Cardiac muscle cell (in vitro differentiated cells and primary cell): Measurements from ENCODE around the gene INTS2. TPM values are rescaled to one million over a fixed set of nuclear protein-coding genes. Genes with fewer than 3 reads are reported as not detected.
"Not testable (repeated sequence)": the region's sequence is repeated elsewhere in the genome, so short reads cannot be mapped to it uniquely, and the experiment has no call there.

ENCODE experiments used
- DNase-seq, 2 donors: peaks; one replicate each; pipeline versions ENCODE4 v3.0.0 to v3.0.0-alpha.2; 2010 to 2017; ENCODE audit warnings: low read depth in 1 of 2, low spot score in 1 of 2
- H3K27ac ChIP-seq: fragments of 200-600 bp; sonication (generic); 2 replicates; pipeline ENCODE4 v1.5.1; 2016
- H3K27me3 ChIP-seq: fragments of 200-600 bp; sonication (generic); 2 replicates; pipeline ENCODE4 v1.6.0; 2016; ENCODE audit warnings: control low read depth
- H3K36me3 ChIP-seq: fragments of 200-600 bp; sonication (generic); 2 replicates; pipeline ENCODE4 v1.5.1; 2016; ENCODE audit warnings: control low read depth
- H3K4me1 ChIP-seq: fragments of 200-600 bp; sonication (generic); 2 replicates; pipeline ENCODE4 v1.8.1; 2017; ENCODE audit warnings: low read depth, mild to moderate bottlenecking, mixed run types
- H3K4me3 ChIP-seq: fragments of 200-600 bp; sonication (generic); 2 replicates; pipeline ENCODE4 v1.5.1; 2016; ENCODE audit warnings: mild to moderate bottlenecking
- H3K9me3 ChIP-seq: fragments of 200-600 bp; sonication (generic); 2 replicates; pipeline ENCODE4 v1.5.1; 2017; ENCODE audit warnings: low read depth, mild to moderate bottlenecking, control low read depth
- polyA plus RNA-seq: library from polyadenylated mRNA; unstranded; fragments of >200 nt; fragmentation: Nextera tagmentation; extraction: Ambion mirVana; gene quantifications from 2 replicates; pipeline ENCODE4 v1.2.1, GENCODE V29; 2016
- total RNA-seq: library from RNA; depleted of rRNA; stranded (reverse); fragments of >200 nt; gene quantifications from 2 replicates; pipeline ENCODE4 v1.2.3, GENCODE V29; 2016
- TF ChIP-seq, protein P1 (sequence below): IDR thresholded peaks from 2 replicates; pipeline ENCODE4 v1.5.1; 2012; ENCODE audit warnings: low read depth, mild to moderate bottlenecking, low read length

The INTS2 gene
- total and polyA plus RNA-seq, 2 experiments from 2014 or later = 4.2 to 12.9 TPM

DNA sequence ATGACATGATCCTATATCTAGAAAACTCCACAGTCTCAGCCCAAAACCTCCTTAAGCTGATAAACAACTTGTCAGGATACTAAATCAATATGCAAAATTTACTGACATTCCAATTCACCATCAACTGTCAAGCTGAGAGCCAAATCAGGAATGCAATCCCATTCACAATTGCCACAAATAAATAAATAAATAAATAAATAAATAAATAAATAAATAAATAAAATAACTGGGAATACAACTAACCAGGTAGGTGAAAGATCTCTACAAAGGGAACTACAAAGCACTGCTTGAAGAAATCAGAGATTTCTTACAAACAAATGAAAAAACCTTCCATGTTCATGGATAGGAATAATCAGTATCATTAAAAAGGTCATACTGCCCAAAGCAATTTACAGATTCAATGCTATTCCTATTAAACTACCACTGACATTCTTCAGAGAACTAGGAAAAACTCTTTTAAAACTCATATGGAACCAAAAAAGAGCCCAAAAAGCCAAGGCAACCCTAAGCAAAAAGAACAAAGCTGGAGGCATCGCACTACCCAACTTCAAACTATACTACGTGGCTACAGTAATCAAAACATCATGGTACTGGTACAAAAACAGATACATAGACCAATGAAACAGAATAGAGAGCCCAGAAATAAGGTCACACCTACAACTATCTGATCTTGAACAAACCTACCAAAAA lies 102.2 kb downstream of the INTS2 start:
- H3K27me3 ChIP-seq = no peaks in the 10 kb centered on the region
- H3K36me3 ChIP-seq = no peaks in the 10 kb centered on the region
- no peaks in the 10 kb centered on the region for H3K4me1 ChIP-seq
- H3K27ac ChIP-seq = no peak overlapping the region
- TF ChIP-seq, protein P1, sequence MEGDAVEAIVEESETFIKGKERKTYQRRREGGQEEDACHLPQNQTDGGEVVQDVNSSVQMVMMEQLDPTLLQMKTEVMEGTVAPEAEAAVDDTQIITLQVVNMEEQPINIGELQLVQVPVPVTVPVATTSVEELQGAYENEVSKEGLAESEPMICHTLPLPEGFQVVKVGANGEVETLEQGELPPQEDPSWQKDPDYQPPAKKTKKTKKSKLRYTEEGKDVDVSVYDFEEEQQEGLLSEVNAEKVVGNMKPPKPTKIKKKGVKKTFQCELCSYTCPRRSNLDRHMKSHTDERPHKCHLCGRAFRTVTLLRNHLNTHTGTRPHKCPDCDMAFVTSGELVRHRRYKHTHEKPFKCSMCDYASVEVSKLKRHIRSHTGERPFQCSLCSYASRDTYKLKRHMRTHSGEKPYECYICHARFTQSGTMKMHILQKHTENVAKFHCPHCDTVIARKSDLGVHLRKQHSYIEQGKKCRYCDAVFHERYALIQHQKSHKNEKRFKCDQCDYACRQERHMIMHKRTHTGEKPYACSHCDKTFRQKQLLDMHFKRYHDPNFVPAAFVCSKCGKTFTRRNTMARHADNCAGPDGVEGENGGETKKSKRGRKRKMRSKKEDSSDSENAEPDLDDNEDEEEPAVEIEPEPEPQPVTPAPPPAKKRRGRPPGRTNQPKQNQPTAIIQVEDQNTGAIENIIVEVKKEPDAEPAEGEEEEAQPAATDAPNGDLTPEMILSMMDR = no peak
- DNase-seq = no peak
- no peak overlapping the region for H3K4me3 ChIP-seq
- no peaks in the 10 kb centered on the region for H3K9me3 ChIP-seq

DNA sequence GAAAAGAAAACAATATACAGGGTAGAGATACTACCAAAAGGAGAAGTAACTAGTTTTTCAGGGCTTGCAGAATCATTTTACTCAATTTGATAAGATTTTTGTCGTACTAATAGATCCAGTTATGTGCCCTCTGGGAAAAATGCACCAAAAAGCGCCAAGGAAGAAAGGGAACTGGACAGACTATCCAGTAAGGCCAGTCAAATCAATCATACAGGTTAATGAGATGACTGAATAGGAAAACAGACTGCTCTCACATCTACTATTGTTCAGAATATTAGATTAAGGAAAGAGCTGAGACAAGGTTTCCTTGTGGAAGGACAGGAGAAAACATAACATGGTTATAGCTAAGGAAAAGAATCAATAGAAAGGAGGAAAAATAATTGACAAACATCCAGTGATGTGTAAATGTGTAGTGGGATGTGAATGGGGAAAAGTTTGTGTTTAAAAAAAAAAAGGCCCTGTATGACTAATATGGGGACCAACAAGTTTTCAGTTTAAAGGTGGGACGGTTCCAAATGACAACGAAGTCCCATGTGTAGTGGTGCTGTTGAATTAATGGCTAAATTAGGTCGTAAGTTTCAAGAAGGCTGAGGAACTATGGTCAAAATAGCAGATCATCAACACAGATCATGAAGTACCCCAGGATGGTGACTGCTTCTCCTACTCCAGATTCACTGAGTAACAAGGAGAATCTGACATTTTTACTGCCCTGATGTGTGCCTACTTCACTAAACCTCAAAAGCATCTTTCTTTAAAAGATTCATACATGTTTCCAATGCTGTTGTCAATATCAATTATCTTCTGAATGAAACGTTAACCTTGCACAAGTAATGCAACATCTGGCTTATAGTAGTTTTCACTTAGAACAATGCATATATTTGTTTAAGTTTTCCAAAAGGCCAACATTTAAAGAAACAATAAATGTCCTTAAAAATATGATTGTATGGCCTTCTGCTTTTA lies 105.2 kb downstream of the INTS2 start:
- TF ChIP-seq, protein P1 = no peak
- Histone ChIP-seq H3K27ac (no peak overlapping the region), H3K27me3 (no peaks in the 10 kb centered on the region), H3K36me3 (no peaks in the 10 kb centered on the region), H3K4me3 (no peak overlapping the region), H3K4me1 (no peaks in the 10 kb centered on the region), H3K9me3 (no peaks in the 10 kb centered on the region)
- no peak for DNase-seq

DNA sequence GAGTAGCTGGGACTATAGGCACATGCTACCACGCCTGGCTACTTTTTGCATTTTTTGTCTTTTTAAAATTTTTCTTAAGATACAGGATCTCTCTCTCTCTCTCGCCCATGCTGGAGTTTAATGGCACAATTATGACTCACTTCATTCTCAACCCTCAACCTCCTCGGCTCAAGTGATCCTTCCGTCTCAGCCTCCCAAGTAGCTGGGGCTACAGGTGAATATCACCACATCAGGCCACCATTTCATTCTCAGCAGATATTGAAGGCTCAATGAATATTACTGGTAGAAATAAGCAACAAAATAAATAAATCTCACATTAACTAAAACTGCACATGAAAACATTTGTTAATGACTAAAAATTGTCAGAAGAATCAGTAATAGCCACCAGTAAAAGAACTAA lies 106.1 kb downstream of the INTS2 start:
- Histone ChIP-seq H3K9me3 (no peaks in the 10 kb centered on the region), H3K27me3 (no peaks in the 10 kb centered on the region), H3K36me3 (no peaks in the 10 kb centered on the region), H3K4me1 (no peaks in the 10 kb centered on the region), H3K27ac (no peak overlapping the region), H3K4me3 (no peak overlapping the region)
- no peak for DNase-seq
- TF ChIP-seq, protein P1 = no peak

DNA sequence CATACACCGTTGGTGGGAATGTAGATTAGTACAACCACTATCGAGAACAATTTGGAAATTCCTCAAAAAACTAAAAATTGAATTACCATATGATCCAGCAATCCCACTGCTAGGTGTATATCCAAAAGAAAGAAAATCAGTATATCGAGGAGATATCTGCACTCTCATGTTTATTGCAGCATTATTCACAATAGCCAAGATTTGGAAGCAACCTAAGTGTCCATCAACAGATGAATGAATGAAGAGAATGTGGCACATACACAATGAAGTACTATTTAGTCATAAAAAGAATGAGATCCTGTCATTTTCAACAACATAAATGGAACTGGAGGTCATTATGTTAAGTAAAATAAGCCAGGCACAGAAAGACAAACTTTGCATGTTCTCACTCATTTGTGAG lies 108.5 kb downstream of the INTS2 start:
- not testable (repeated sequence) for H3K4me1 ChIP-seq, H3K9me3 ChIP-seq, H3K27me3 ChIP-seq, H3K27ac ChIP-seq, H3K4me3 ChIP-seq, H3K36me3 ChIP-seq, DNase-seq

DNA sequence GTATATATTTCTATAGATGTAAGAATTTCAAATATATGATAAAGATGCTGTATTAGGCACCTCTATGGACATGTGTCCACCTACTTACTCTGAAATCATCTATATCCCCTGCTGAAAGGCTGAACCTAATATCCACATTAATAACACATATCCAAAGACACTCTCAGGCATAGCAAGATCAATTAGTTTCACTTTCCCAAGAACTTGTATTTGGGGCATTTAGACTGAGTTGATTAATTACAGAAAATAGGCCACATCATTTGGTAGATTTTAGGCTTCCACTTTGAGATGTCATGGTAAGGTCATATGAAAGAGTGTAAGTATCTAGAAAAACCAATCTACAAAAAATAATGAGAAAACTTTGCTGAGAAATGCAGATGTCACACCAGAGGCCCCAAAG lies 109.6 kb downstream of the INTS2 start:
- Histone ChIP-seq H3K36me3 (no peaks in the 10 kb centered on the region), H3K4me1 (peaks cover 6% of the 10 kb centered on the region), H3K9me3 (no peaks in the 10 kb centered on the region), H3K27ac (no peak overlapping the region), H3K27me3 (no peaks in the 10 kb centered on the region), H3K4me3 (no peak overlapping the region)
- DNase-seq = no peak
- TF ChIP-seq, protein P1 = no peak

DNA sequence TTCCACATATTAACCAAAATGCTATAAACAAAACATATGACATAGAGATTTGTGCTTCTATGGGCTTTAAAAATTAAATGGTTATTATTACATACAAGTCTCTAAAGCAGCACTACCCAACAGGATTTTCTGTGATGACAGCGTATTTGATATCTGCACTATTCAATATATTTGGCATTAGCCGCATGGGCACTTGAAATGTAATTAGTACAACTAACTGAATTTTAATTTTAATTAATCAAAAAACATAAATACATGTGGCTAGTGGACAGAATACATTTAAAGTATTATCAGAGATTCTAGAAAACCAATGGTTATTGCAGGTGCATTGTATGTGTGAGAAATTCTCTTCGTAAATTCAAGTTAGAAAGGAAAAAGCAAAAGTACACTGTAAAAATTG lies 110.3 kb downstream of the INTS2 start:
- H3K27ac ChIP-seq = no peak overlapping the region
- H3K27me3 ChIP-seq = no peaks in the 10 kb centered on the region
- DNase-seq = no peak
- peaks cover 6% of the 10 kb centered on the region for H3K4me1 ChIP-seq
- H3K36me3 ChIP-seq = no peaks in the 10 kb centered on the region
- H3K9me3 ChIP-seq = no peaks in the 10 kb centered on the region
- TF ChIP-seq, protein P1 = no peak
- H3K4me3 ChIP-seq = no peak overlapping the region
